Adipocyte (in vitro differentiated cells): ENCODE data around the gene OR6C75.
"Not testable (repeated sequence)": the region's sequence is repeated elsewhere in the genome, so short reads cannot be mapped to it uniquely, and the experiment has no call there.

Experiments
- DNase-seq: peaks from one replicate; pipeline ENCODE4 v3.0.0-alpha.2; 2015; ENCODE audit warnings: low read depth
- H3K27me3 ChIP-seq: replicated peaks from 2 replicates; pipeline ENCODE4 v1.7.0; 2013; ENCODE audit warnings: mild to moderate bottlenecking, low read length, moderate library complexity; ENCODE audit not compliant: control insufficient read depth, insufficient read depth
- H3K36me3 ChIP-seq: 2 replicates; pipeline ENCODE4 v1.7.0; 2013; ENCODE audit warnings: low read length, mild to moderate bottlenecking, moderate library complexity; ENCODE audit not compliant: control insufficient read depth, insufficient read depth, severe bottlenecking
- H3K4me1 ChIP-seq: 2 replicates; pipeline ENCODE4 v1.7.0; 2013; ENCODE audit warnings: mild to moderate bottlenecking, low read length, moderate library complexity; ENCODE audit not compliant: control insufficient read depth, insufficient read depth
- H3K4me3 ChIP-seq: 2 replicates; pipeline ENCODE4 v1.7.0; 2013; ENCODE audit warnings: mild to moderate bottlenecking, low read length, moderate library complexity
- H3K9ac ChIP-seq: 2 replicates; pipeline ENCODE4 v1.7.0; 2013; ENCODE audit warnings: mild to moderate bottlenecking, low read length, moderate library complexity
- H3K9me3 ChIP-seq: 2 replicates; pipeline ENCODE4 v1.7.0; 2013; ENCODE audit warnings: mild to moderate bottlenecking, low read length, moderate library complexity; ENCODE audit not compliant: control insufficient read depth

The OR6C75 gene

GRCh38 chr12:55362675-55363074 is at the start of gene OR6C75:
Gene OR6C75 (plus strand): TSS chr12:55362975. CDS start chr12:55365111, 2,136 bp downstream.
- no peaks in the 10 kb centered on the region for H3K9me3 ChIP-seq
- H3K4me1 ChIP-seq = no peaks in the 10 kb centered on the region
- no peaks in the 10 kb centered on the region for H3K27me3 ChIP-seq
- no peak within 1 kb of the TSS for H3K4me3 ChIP-seq
- DNase-seq = no peak
- no peaks in the 10 kb centered on the region for H3K36me3 ChIP-seq
- H3K9ac ChIP-seq = no peak within 1 kb of the TSS

- no peaks in the 10 kb centered on the region for H3K9me3 ChIP-seq
- DNase-seq = no peak
- no peaks in the 10 kb centered on the region for H3K4me1 ChIP-seq
- H3K27me3 ChIP-seq = no peaks in the 10 kb centered on the region
- no peak within 1 kb of the TSS for H3K9ac ChIP-seq
- no peak within 1 kb of the TSS for H3K4me3 ChIP-seq
- H3K36me3 ChIP-seq = no peaks in the 10 kb centered on the region
Measured at GRCh38 chr12:55314043-55314442, 48.7 kb upstream of the OR6C75 start, which contains the start of gene OR6C1. Gene OR6C1 (plus strand): TSS chr12:55314343. CDS start chr12:55320600, 6,257 bp downstream.

- Histone ChIP-seq H3K9ac (no peak overlapping the region), H3K9me3 (no peaks in the 10 kb centered on the region), H3K27me3 (no peaks in the 10 kb centered on the region), H3K36me3 (no peaks in the 10 kb centered on the region), H3K4me1 (no peaks in the 10 kb centered on the region), H3K4me3 (no peak overlapping the region)
- no peak for DNase-seq
Measured at GRCh38 chr12:55320201-55320600, 42.6 kb upstream of the OR6C75 start.

GRCh38 chr12:55325801-55326200 is 37.0 kb upstream of the OR6C75 start:
- not testable (repeated sequence) for H3K9ac ChIP-seq, H3K4me1 ChIP-seq, H3K4me3 ChIP-seq, H3K36me3 ChIP-seq, H3K27me3 ChIP-seq, H3K9me3 ChIP-seq, DNase-seq

- H3K4me1 ChIP-seq = no peaks in the 10 kb centered on the region
- no peak within 1 kb of the TSS for H3K4me3 ChIP-seq
- H3K9ac ChIP-seq = no peak within 1 kb of the TSS
- DNase-seq = no peak
- H3K36me3 ChIP-seq = no peaks in the 10 kb centered on the region
- no peaks in the 10 kb centered on the region for H3K9me3 ChIP-seq
- H3K27me3 ChIP-seq = no peaks in the 10 kb centered on the region
Measured at GRCh38 chr12:55330446-55330845, 32.3 kb upstream of the OR6C75 start, which contains the start of gene OR6C3. Gene OR6C3 (plus strand): TSS chr12:55330746. CDS start chr12:55331701, 955 bp downstream.

- no peak overlapping the region for H3K4me3 ChIP-seq
- H3K4me1 ChIP-seq = no peaks in the 10 kb centered on the region
- no peak for DNase-seq
- H3K9ac ChIP-seq = no peak overlapping the region
- H3K9me3 ChIP-seq = no peaks in the 10 kb centered on the region
- H3K27me3 ChIP-seq = no peaks in the 10 kb centered on the region
- no peaks in the 10 kb centered on the region for H3K36me3 ChIP-seq
Measured at GRCh38 chr12:55336002-55336401, 26.8 kb upstream of the OR6C75 start.

GRCh38 chr12:55355338-55355737 is 7.4 kb upstream of the OR6C75 start:
- H3K9me3 ChIP-seq, H3K4me1 ChIP-seq, H3K36me3 ChIP-seq, H3K9ac ChIP-seq, H3K27me3 ChIP-seq, H3K4me3 ChIP-seq, DNase-seq: not testable (repeated sequence)

- DNase-seq = no peak
- Histone ChIP-seq H3K4me3 (no peak overlapping the region), H3K4me1 (no peaks in the 10 kb centered on the region), H3K9ac (no peak overlapping the region), H3K9me3 (no peaks in the 10 kb centered on the region), H3K27me3 (no peaks in the 10 kb centered on the region), H3K36me3 (no peaks in the 10 kb centered on the region)
Measured at GRCh38 chr12:55365086-55365485, 2.3 kb downstream of the OR6C75 start.

GRCh38 chr12:55372521-55372920 is 9.7 kb downstream of the OR6C75 start:
- Histone ChIP-seq H3K9ac (no peak overlapping the region), H3K9me3 (no peaks in the 10 kb centered on the region), H3K4me1 (no peaks in the 10 kb centered on the region), H3K27me3 (no peaks in the 10 kb centered on the region), H3K36me3 (no peaks in the 10 kb centered on the region), H3K4me3 (no peak overlapping the region)
- no peak for DNase-seq

GRCh38 chr12:55385891-55386290 is 23.1 kb downstream of the OR6C75 start:
- Histone ChIP-seq H3K9me3 (no peaks in the 10 kb centered on the region), H3K4me3 (no peak overlapping the region), H3K27me3 (no peaks in the 10 kb centered on the region), H3K4me1 (no peaks in the 10 kb centered on the region), H3K36me3 (no peaks in the 10 kb centered on the region), H3K9ac (no peak overlapping the region)
- DNase-seq = no peak

- no peaks in the 10 kb centered on the region for H3K4me1 ChIP-seq
- no peak overlapping the region for H3K4me3 ChIP-seq
- no peaks in the 10 kb centered on the region for H3K9me3 ChIP-seq
- no peak for DNase-seq
- H3K36me3 ChIP-seq = no peaks in the 10 kb centered on the region
- H3K27me3 ChIP-seq = no peaks in the 10 kb centered on the region
- H3K9ac ChIP-seq = no peak overlapping the region
Measured at GRCh38 chr12:55392032-55392795, 29.4 kb downstream of the OR6C75 start.

GRCh38 chr12:55396326-55396725 is 33.6 kb downstream of the OR6C75 start:
- no peak overlapping the region for H3K4me3 ChIP-seq
- H3K9me3 ChIP-seq = no peaks in the 10 kb centered on the region
- H3K4me1 ChIP-seq = no peaks in the 10 kb centered on the region
- no peak overlapping the region for H3K9ac ChIP-seq
- H3K27me3 ChIP-seq = no peaks in the 10 kb centered on the region
- no peaks in the 10 kb centered on the region for H3K36me3 ChIP-seq
- DNase-seq = no peak
